Measurements from ENCODE around the gene MICAL3.

MICAL3 gene

GRCh38 chr22:17841836-17842235 is 182.5 kb downstream of the MICAL3 start:
- no peak overlapping the region for H3K4me3 ChIP-seq (replicated peaks; ENCODE audit: low read depth, low read length)
- DNase-seq (ENCODE audit: low read depth) = no peak
- no peak for TF ChIP-seq CTCF (IDR thresholded peaks at IDR 0.05; ENCODE audit: low read length, missing control alignments)

GRCh38 chr22:17838180-17838865 is 186.0 kb downstream of the MICAL3 start:
- no peak overlapping the region for H3K4me3 ChIP-seq (replicated peaks; ENCODE audit: low read depth, low read length)
- DNase-seq (ENCODE audit: low read depth) = no peak
- TF ChIP-seq CTCF (IDR thresholded peaks at IDR 0.05; ENCODE audit: low read length, missing control alignments) = no peak

GRCh38 chr22:17836992-17837742 is 187.2 kb downstream of the MICAL3 start:
- no peak overlapping the region for H3K4me3 ChIP-seq (replicated peaks; ENCODE audit: low read depth, low read length)
- no peak for DNase-seq (ENCODE audit: low read depth)
- TF ChIP-seq CTCF (IDR thresholded peaks at IDR 0.05; ENCODE audit: low read length, missing control alignments) = no peak

- no peak for TF ChIP-seq CTCF (IDR thresholded peaks at IDR 0.05; ENCODE audit: low read length, missing control alignments)
- DNase-seq (ENCODE audit: low read depth) = no peak
- H3K4me3 ChIP-seq (replicated peaks; ENCODE audit: low read depth, low read length) = no peak overlapping the region
These were observed 189.1 kb downstream of the MICAL3 start for GRCh38 chr22:17835256-17835655.

GRCh38 chr22:17833489-17833888 is 190.9 kb downstream of the MICAL3 start:
- no peak overlapping the region for H3K4me3 ChIP-seq (replicated peaks; ENCODE audit: low read depth, low read length)
- no peak for TF ChIP-seq CTCF (IDR thresholded peaks at IDR 0.05; ENCODE audit: low read length, missing control alignments)
- no peak for DNase-seq (ENCODE audit: low read depth)

GRCh38 chr22:17832665-17833064 is 191.7 kb downstream of the MICAL3 start:
- no peak for DNase-seq (ENCODE audit: low read depth)
- H3K4me3 ChIP-seq (replicated peaks; ENCODE audit: low read depth, low read length) = no peak overlapping the region
- TF ChIP-seq CTCF (IDR thresholded peaks at IDR 0.05; ENCODE audit: low read length, missing control alignments) = no peak

Measured in fibroblast of pulmonary artery (primary cell).